ENCODE data around the gene AKR7A2. TPM values are rescaled to one million over a fixed set of nuclear protein-coding genes. Genes with fewer than 3 reads are reported as not detected.

AKR7A2 gene
- total RNA-seq, 4 donors from 2014 or later, result 45.4 to 80.2 (median 60.2) TPM

DNA sequence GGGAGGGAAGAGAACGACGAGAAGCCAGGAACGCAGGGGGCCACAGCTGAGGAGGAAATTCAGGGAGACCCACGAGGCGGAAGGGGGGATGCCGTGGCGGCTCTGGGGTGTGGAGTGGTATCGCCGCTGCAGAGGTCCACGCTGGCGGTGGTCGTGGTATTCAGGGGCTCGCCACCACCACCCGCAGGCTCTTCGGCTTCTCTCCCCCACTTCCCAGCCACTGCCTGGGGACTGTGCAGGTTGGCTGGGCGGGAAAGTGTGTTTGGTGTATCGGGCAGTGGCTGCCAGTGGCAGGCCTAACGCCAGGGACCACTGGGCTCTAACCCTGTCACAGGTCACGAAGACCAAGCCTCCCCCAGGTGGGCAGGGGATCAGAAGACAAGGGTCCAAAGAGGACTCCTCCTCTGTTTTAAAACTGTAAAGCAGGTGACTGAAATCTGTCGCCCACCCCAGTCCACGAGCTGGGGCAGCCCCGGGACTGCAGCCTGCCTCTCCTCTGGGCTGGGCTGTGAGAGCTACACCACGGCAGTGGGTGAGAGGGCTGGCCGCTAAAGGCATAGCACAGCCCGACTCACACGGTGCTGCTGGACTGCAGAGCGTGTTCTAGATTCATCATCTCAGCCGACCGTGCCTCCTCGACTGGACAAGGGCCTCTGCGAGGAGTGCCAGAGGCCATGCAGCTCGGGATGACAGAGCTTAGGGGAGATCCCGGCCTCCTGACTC lies 31.1 kb upstream of the AKR7A2 start:
- ATAC-seq (no peak), DNase-seq (no peak)
- H3K36me3 ChIP-seq, result peaks cover 0 to 51% of the 10 kb centered on the region in 2 donors
- TF ChIP-seq, protein P1, sequence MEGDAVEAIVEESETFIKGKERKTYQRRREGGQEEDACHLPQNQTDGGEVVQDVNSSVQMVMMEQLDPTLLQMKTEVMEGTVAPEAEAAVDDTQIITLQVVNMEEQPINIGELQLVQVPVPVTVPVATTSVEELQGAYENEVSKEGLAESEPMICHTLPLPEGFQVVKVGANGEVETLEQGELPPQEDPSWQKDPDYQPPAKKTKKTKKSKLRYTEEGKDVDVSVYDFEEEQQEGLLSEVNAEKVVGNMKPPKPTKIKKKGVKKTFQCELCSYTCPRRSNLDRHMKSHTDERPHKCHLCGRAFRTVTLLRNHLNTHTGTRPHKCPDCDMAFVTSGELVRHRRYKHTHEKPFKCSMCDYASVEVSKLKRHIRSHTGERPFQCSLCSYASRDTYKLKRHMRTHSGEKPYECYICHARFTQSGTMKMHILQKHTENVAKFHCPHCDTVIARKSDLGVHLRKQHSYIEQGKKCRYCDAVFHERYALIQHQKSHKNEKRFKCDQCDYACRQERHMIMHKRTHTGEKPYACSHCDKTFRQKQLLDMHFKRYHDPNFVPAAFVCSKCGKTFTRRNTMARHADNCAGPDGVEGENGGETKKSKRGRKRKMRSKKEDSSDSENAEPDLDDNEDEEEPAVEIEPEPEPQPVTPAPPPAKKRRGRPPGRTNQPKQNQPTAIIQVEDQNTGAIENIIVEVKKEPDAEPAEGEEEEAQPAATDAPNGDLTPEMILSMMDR (IDR thresholded peaks at IDR 0.05 in 4 of 5, conservative IDR thresholded peaks at IDR 0.05 in 1 of 5), result no peak
- TF ChIP-seq POLR2A (IDR thresholded peaks at IDR 0.05), result no peak
- intact Hi-C loops (cut with DNase I; ENCODE audit: low total_unique reads), result loop anchor here (5.0 to 10.0 kb wide), 2 partner anchors 144 to 252 kb away; partner anchors contain the start of gene CAPZB
- H3K27me3 ChIP-seq, result no peaks in the 10 kb centered on the region
- H3K4me3 ChIP-seq, result no peak overlapping the region
- no peaks in the 10 kb centered on the region for H3K9me3 ChIP-seq
- H3K27ac ChIP-seq, result no peak overlapping the region
- no peaks in the 10 kb centered on the region for H3K4me1 ChIP-seq
- in situ Hi-C loops (cut with MboI; ENCODE audit: low sequenced_read_pairs in 4 of 4), result loop anchor here in 3 of 4 donors (5.0 to 10.0 kb wide), 2 partner anchors 309 to 312 kb away; no protein-coding TSS in a partner anchor

DNA sequence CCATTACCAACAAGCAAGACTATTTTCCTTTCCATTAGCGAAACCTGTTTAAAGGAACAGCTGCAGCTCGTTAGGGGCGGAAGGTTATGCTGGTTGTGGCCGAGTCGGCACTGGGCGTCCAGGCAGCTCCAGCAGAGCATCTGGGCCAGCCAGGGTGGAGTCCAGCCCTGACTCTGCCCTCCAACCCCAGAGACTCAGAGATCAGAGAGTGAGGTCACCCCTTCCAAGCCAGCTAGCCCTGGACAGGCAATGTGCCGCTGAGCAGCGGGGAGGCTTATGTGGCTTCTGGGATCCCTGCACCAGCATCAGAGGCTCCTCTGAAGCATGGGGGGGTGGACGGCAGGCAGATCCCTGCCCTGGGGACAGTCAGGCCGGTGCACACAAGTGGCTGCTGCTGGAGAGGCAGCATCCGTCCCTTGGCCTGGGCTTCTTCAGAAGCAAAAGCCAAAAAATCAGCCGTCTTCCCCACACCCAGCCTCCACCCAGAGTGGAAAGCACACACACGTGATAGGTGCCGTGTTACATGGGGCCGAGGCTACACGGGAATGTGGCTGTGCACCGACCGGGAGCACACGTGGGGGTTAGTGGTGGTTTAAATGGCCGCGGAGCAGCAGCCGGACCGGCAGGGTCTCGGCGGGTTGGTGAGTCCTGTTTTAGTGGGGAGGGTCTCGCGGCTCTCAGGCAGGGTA lies 30.3 kb upstream of the AKR7A2 start:
- no peak for DNase-seq
- no peak for ATAC-seq
- peak overlapping the region in 3 of 4 donors; percentile 12 to 33 (median 18) for H3K27ac ChIP-seq
- H3K4me3 ChIP-seq, result no peak overlapping the region
- H3K36me3 ChIP-seq, result peaks cover 0 to 51% of the 10 kb centered on the region in 2 donors
- in situ Hi-C loops (cut with MboI; ENCODE audit: low sequenced_read_pairs in 4 of 4), result loop anchor here in 3 of 4 donors (5.0 to 10.0 kb wide), 2 partner anchors 310 to 313 kb away; no protein-coding TSS in a partner anchor
- TF ChIP-seq, protein P1 (IDR thresholded peaks at IDR 0.05 in 4 of 5, conservative IDR thresholded peaks at IDR 0.05 in 1 of 5), result no peak
- no peak for TF ChIP-seq POLR2A (IDR thresholded peaks at IDR 0.05)
- H3K27me3 ChIP-seq, result no peaks in the 10 kb centered on the region
- intact Hi-C loops (cut with DNase I; ENCODE audit: low total_unique reads), result loop anchor here (5.0 to 10.0 kb wide), 2 partner anchors 145 to 253 kb away; partner anchors contain the start of gene CAPZB
- no peaks in the 10 kb centered on the region for H3K4me1 ChIP-seq
- H3K9me3 ChIP-seq, result no peaks in the 10 kb centered on the region

DNA sequence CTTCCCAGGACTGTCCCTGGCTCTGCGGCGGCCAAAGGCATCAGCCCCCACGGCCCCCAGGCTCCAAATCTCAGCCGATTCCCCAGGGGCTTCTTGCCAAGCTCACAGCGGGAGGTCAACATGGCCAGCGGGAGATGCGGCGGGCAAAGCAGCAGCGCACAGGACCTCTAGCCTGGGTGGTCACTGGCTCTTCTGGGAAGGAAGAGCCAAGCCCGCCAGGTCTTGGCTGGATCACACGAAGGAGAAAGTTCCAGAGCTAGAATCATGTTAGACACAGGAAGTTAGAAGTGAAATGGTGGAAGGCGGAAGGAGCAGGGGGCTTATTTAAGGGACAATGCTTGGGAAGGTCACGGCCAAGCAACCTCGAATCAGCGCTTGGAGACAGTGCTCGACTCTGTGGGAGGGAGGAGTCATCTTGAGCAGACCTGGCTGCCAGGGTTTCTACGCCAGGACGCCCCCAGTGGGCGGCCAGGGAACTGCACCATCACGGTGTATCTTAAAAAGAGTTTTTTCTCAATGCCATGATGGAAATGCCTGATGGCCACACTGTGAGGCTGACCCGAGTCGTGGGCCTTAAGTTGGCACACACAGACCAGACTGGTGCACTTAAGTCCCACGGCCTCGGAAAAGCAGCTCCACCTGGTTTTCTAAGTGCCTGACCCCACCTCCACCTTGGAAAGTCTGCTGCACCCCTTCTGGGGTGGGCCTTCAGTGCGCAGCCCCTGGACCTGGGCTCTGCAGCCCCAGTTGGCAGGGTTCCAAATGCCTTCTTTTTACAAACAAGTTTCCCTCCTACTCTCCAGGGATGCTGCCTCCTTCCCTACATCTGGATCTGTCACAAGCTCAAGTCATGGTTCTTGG lies 29.5 kb upstream of the AKR7A2 start:
- ATAC-seq (peak; percentile 35 to 68), DNase-seq (peak in 1 of 2 donors; percentile 68)
- no peak for TF ChIP-seq POLR2A (IDR thresholded peaks at IDR 0.05)
- TF ChIP-seq, protein P1 (IDR thresholded peaks at IDR 0.05 in 4 of 5, conservative IDR thresholded peaks at IDR 0.05 in 1 of 5), result peak; percentile 67 to 88 (median 78)
- intact Hi-C loops (cut with DNase I; ENCODE audit: low total_unique reads), result loop anchor here (5.0 to 10.0 kb wide), 2 partner anchors 146 to 253 kb away; partner anchors contain the start of gene CAPZB
- Histone ChIP-seq H3K4me1 (no peaks in the 10 kb centered on the region), H3K36me3 (peaks cover 0 to 51% of the 10 kb centered on the region in 2 donors), H3K27ac (peak overlapping the region in 2 of 4 donors; percentile 30 to 33), H3K9me3 (no peaks in the 10 kb centered on the region), H3K4me3 (no peak overlapping the region), H3K27me3 (no peaks in the 10 kb centered on the region)
- in situ Hi-C loops (cut with MboI; ENCODE audit: low sequenced_read_pairs in 4 of 4), result loop anchor here in 3 of 4 donors (5.0 to 10.0 kb wide), 2 partner anchors 311 to 313 kb away; no protein-coding TSS in a partner anchor

DNA sequence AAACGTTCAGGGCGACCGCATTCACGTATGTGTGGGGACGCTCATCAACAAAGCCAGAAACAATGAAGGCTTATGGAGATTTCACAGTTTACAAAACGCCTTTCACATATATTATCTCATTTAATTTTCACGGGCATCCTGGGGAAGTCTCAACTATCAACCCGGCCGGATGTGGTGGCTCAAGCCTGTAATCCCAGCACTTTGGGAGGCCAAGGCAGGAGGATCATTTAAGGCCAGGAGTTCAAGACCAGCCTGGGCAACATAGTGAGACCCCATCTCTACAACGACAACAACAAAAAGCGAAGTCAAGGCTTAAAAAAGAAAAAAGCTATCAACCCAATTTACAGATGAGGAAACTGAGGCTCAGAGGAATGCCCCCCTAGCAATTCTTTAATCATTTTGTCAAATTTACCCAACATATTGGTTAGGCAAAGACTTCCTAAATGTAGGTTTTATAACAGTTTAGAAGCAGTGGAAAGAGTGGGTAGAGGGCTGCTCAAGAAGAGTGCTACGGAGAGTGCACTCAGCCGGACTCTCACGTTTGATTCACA lies 28.5 kb upstream of the AKR7A2 start:
- in situ Hi-C loops (cut with MboI; ENCODE audit: low sequenced_read_pairs in 4 of 4), result loop anchor here in 3 of 4 donors (5.0 to 10.0 kb wide), 2 partner anchors 312 to 314 kb away; no protein-coding TSS in a partner anchor

More for the DNA sequence above, 28.5 kb upstream of the AKR7A2 start:
- no peak overlapping the region for H3K27ac ChIP-seq
- no peaks in the 10 kb centered on the region for H3K27me3 ChIP-seq
- ATAC-seq (no peak), DNase-seq (no peak)
- H3K4me1 ChIP-seq, result no peaks in the 10 kb centered on the region
- no peak overlapping the region for H3K4me3 ChIP-seq
- intact Hi-C loops (cut with DNase I; ENCODE audit: low total_unique reads), result loop anchor here (5.0 to 10.0 kb wide), 2 partner anchors 147 to 254 kb away; partner anchors contain the start of gene CAPZB
- peaks cover 0 to 51% of the 10 kb centered on the region in 2 donors for H3K36me3 ChIP-seq
- H3K9me3 ChIP-seq, result no peaks in the 10 kb centered on the region
- TF ChIP-seq POLR2A (IDR thresholded peaks at IDR 0.05), result no peak
- TF ChIP-seq, protein P1 (IDR thresholded peaks at IDR 0.05 in 4 of 5, conservative IDR thresholded peaks at IDR 0.05 in 1 of 5), result no peak

Measured in gastrocnemius medialis (tissue), 4 donors.